Measurements from ENCODE around the gene SYMPK.

DNA sequence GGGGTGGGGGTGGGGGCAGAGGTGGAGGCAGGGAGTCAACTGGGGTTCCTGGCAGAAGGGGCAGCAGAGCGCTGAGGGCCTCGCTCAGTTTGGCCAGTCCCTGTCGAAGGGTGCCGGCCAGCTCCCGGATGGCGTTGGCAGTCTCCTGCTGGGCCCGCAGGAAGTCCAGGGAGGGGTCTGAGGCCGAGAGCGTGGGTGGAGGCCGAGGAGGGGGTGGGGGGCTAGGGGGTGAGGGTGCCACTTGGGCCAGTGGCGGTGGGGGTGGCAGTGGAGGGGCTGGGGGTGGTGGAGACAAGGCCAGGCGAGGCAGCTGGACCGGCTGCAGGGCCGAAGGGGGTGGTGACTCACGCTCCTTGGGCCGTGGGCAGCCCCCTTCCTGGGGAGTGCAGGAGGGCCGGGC lies 27.9 kb upstream of the SYMPK start:
- TF ChIP-seq POLR2AphosphoS5 (IDR thresholded peaks at IDR 0.05; ENCODE audit: borderline replicate concordance, low read depth, low read length) (no peak), EZH2 (IDR thresholded peaks at IDR 0.05) (no peak)

Measured in SK-N-MC (cell line).